Caco-2 (cell line): ENCODE measurements around the gene MAP2K5. TPM values are rescaled to one million over a fixed set of nuclear protein-coding genes. Genes with fewer than 3 reads are reported as not detected.

Experiments used
- BruUV-seq: library from RNA; stranded (reverse); fragments of 400-500 nt; replicated peaks from 2 replicates; lab custom pipeline; 2021; lab: Mats Ljungman, UMichigan
- CTCF ChIA-PET: fragments of 300-600 bp; sonication (Branson Sonifier 250); formaldehyde crosslinking; loops from one replicate; lab custom pipeline; 2022; ENCODE audit warnings: antibody characterized with exemption; lab: Charles Lee
- POLR2A ChIA-PET: fragments of 300-600 bp; sonication (Branson Sonifier 250); formaldehyde crosslinking; loops from one replicate; lab custom pipeline; 2022; ENCODE audit warnings: antibody characterized with exemption; lab: Charles Lee
- DNase-seq, 2 experiments: peaks; one replicate each; pipeline versions ENCODE4 v3.0.0 to v3.0.0-alpha.2; 2020 to 2022
- H3K27me3 ChIP-seq: replicated peaks from 2 replicates; pipeline ENCODE4 v1.6.0; 2011; ENCODE audit warnings: low read length; ENCODE audit not compliant: control insufficient read depth, insufficient read depth
- H3K36me3 ChIP-seq: 2 replicates; pipeline ENCODE4 v1.5.1; 2011; ENCODE audit warnings: low read length; ENCODE audit not compliant: control insufficient read depth, insufficient read depth
- H3K4me1 ChIP-seq: fragments of 250-450 bp; sonication (Bioruptor Pico); 2 replicates; pipeline ENCODE4 v1.5.1; 2020; ENCODE audit warnings: mild to moderate bottlenecking
- H3K4me3 ChIP-seq: 2 replicates; pipeline ENCODE4 v1.5.1; 2011; ENCODE audit warnings: low read depth, mild to moderate bottlenecking, control low read depth, low read length
- H3K9me3 ChIP-seq: fragments of 250-450 bp; sonication (Bioruptor Pico); 2 replicates; pipeline ENCODE4 v1.5.1; 2020; ENCODE audit warnings: mild to moderate bottlenecking, moderate library complexity
- H3K27ac Mint-ChIP-seq: one replicate; pipeline ENCODE4 v1.8.0; 2022; ENCODE audit warnings: mixed read lengths; ENCODE audit not compliant: unreplicated experiment
- H3K27me3 Mint-ChIP-seq: one replicate; pipeline ENCODE4 v1.8.0; 2022; ENCODE audit warnings: mixed read lengths; ENCODE audit not compliant: insufficient read depth, unreplicated experiment
- H3K36me3 Mint-ChIP-seq: one replicate; pipeline ENCODE4 v1.8.0; 2022; ENCODE audit warnings: mild to moderate bottlenecking, mixed read lengths; ENCODE audit not compliant: insufficient read depth, unreplicated experiment
- H3K4me1 Mint-ChIP-seq: one replicate; pipeline ENCODE4 v1.8.0; 2022; ENCODE audit warnings: low read depth, mixed read lengths; ENCODE audit not compliant: unreplicated experiment
- H3K4me3 Mint-ChIP-seq: one replicate; pipeline ENCODE4 v1.8.0; 2022; ENCODE audit warnings: mild to moderate bottlenecking, moderate library complexity, mixed read lengths; ENCODE audit not compliant: unreplicated experiment
- H3K9me3 Mint-ChIP-seq: one replicate; pipeline ENCODE4 v1.8.0; 2022; ENCODE audit warnings: mixed read lengths; ENCODE audit not compliant: unreplicated experiment
- intact Hi-C: fragments of 100-400 bp; cut with micrococcal nuclease; formaldehyde crosslinking; loops from one replicate; pipeline ENCODE4 v1.10.0; 2022; ENCODE audit not compliant: unreplicated experiment
- total RNA-seq: library from RNA; stranded (reverse); gene quantifications from 2 replicates; pipeline ENCODE4 v1.2.3, GENCODE V29; 2022
- TF ChIP-seq, protein P1 (sequence below), 2 experiments: fragments of 200-600 bp in 1 of 2; IDR thresholded peaks; 1 replicate in 1 of 2; 2 replicates in 1 of 2; pipeline versions ENCODE4 v1.5.1 to v1.8.0; 2011 to 2022; ENCODE audit warnings: antibody characterized with exemption in 1 of 2, control low read depth in 1 of 2, inconsistent platforms in 1 of 2, low read depth in 1 of 2, low read length in 1 of 2, mild to moderate bottlenecking in 1 of 2, moderate library complexity in 1 of 2; ENCODE audit not compliant: insufficient read depth in 1 of 2, severe bottlenecking in 1 of 2, unreplicated experiment in 1 of 2

Gene MAP2K5
- total RNA-seq, 1 experiment from 2014 or later: 12.2 TPM

DNA sequence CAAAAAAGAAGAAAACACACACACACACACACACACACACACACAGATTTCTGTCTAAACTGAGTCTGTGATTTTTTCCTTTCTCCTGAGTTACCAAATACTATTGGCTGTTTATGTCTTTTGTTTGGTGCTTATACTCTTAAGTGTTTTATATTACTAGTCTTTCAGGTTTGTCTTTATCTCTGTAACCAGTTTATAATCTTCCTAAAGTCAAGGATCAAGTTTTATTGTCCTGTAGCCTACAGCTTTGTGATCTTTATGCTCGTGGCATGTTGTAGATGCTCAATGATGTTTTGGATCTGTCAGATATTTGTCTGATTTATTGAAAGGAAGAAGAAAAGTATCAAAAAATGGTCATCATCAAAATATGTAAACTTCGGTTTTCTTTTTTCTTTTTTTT, 4.6 kb downstream of the MAP2K5 start:
- no peaks in the 10 kb centered on the region for H3K4me1 Mint-ChIP-seq
- TF ChIP-seq, protein P1, sequence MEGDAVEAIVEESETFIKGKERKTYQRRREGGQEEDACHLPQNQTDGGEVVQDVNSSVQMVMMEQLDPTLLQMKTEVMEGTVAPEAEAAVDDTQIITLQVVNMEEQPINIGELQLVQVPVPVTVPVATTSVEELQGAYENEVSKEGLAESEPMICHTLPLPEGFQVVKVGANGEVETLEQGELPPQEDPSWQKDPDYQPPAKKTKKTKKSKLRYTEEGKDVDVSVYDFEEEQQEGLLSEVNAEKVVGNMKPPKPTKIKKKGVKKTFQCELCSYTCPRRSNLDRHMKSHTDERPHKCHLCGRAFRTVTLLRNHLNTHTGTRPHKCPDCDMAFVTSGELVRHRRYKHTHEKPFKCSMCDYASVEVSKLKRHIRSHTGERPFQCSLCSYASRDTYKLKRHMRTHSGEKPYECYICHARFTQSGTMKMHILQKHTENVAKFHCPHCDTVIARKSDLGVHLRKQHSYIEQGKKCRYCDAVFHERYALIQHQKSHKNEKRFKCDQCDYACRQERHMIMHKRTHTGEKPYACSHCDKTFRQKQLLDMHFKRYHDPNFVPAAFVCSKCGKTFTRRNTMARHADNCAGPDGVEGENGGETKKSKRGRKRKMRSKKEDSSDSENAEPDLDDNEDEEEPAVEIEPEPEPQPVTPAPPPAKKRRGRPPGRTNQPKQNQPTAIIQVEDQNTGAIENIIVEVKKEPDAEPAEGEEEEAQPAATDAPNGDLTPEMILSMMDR (IDR thresholded peaks at IDR 0.05; ENCODE audit: insufficient read depth in 1 of 2, low read depth in 1 of 2, low read length in 1 of 2, severe bottlenecking in 1 of 2, unreplicated experiment in 1 of 2): no peak
- H3K4me1 ChIP-seq: 0 out of 2 replicates have a peak, but pooled peaks cover 4% of the 10 kb centered on the region
- intact Hi-C loops: no loop called here
- no peak for DNase-seq
- no peaks in the 10 kb centered on the region for H3K9me3 Mint-ChIP-seq
- H3K27me3 Mint-ChIP-seq: no peaks in the 10 kb centered on the region
- H3K4me3 Mint-ChIP-seq: no peak overlapping the region
- H3K9me3 ChIP-seq: no peaks in the 10 kb centered on the region
- no peak overlapping the region for H3K27ac Mint-ChIP-seq
- ChIA-PET CTCF (interaction anchor here (0.6 kb wide), 1 partner anchor 160 kb away, joined by 3 read pairs; no protein-coding TSS in a partner anchor), POLR2A (no interaction called here)
- no peaks in the 10 kb centered on the region for H3K36me3 ChIP-seq
- no peaks in the 10 kb centered on the region for H3K27me3 ChIP-seq
- no peaks in the 10 kb centered on the region for H3K36me3 Mint-ChIP-seq
- BruUV-seq: no TSS peak
- H3K4me3 ChIP-seq: no peak overlapping the region

- H3K4me1 ChIP-seq: 0 out of 2 replicates have a peak, but pooled peaks cover 4% of the 10 kb centered on the region
- ChIA-PET POLR2A (no interaction called here), CTCF (no interaction called here)
- Mint-ChIP-seq H3K36me3 (no peaks in the 10 kb centered on the region), H3K4me3 (no peak overlapping the region), H3K27me3 (no peaks in the 10 kb centered on the region), H3K4me1 (no peaks in the 10 kb centered on the region), H3K9me3 (no peaks in the 10 kb centered on the region), H3K27ac (no peak overlapping the region)
- H3K9me3 ChIP-seq: no peaks in the 10 kb centered on the region
- no peaks in the 10 kb centered on the region for H3K27me3 ChIP-seq
- intact Hi-C loops: no loop called here
- DNase-seq: no peak
- TF ChIP-seq, protein P1 (IDR thresholded peaks at IDR 0.05; ENCODE audit: insufficient read depth in 1 of 2, low read depth in 1 of 2, low read length in 1 of 2, severe bottlenecking in 1 of 2, unreplicated experiment in 1 of 2): no peak
- no peaks in the 10 kb centered on the region for H3K36me3 ChIP-seq
- BruUV-seq: no TSS peak
- H3K4me3 ChIP-seq: no peak overlapping the region
These were observed 5.3 kb downstream of the MAP2K5 start for GRCh38 chr15:67547836-67548235.

GRCh38 chr15:67548236-67548852, 5.8 kb downstream of the MAP2K5 start:
- no peak overlapping the region for H3K4me3 ChIP-seq
- H3K4me1 Mint-ChIP-seq: no peaks in the 10 kb centered on the region
- H3K36me3 ChIP-seq: no peaks in the 10 kb centered on the region
- ChIA-PET POLR2A (no interaction called here), CTCF (no interaction called here)
- H3K9me3 Mint-ChIP-seq: no peaks in the 10 kb centered on the region
- no peaks in the 10 kb centered on the region for H3K27me3 Mint-ChIP-seq
- H3K27ac Mint-ChIP-seq: no peak overlapping the region
- TF ChIP-seq, protein P1 (IDR thresholded peaks at IDR 0.05; ENCODE audit: insufficient read depth in 1 of 2, low read depth in 1 of 2, low read length in 1 of 2, severe bottlenecking in 1 of 2, unreplicated experiment in 1 of 2): no peak
- H3K36me3 Mint-ChIP-seq: no peaks in the 10 kb centered on the region
- 0 out of 2 replicates have a peak, but pooled peaks cover 1% of the 10 kb centered on the region for H3K4me1 ChIP-seq
- BruUV-seq: no TSS peak
- H3K9me3 ChIP-seq: no peaks in the 10 kb centered on the region
- no peak overlapping the region for H3K4me3 Mint-ChIP-seq
- no peaks in the 10 kb centered on the region for H3K27me3 ChIP-seq
- intact Hi-C loops: no loop called here
- DNase-seq: no peak
